H1 (cell line): Measurements from ENCODE around the gene ANKRD11. TPM values are rescaled to one million over a fixed set of nuclear protein-coding genes. Genes with fewer than 3 reads are reported as not detected.

Experiments used
- CTCF ChIA-PET: fragments of 300-600 bp; sonication (Branson Sonifier 250); formaldehyde crosslinking; loops from one replicate; lab custom pipeline; 2021; ENCODE audit not compliant: partially characterized antibody; lab: Charles Lee
- POLR2A ChIA-PET: fragments of 300-600 bp; sonication (Branson Sonifier 250); formaldehyde crosslinking; loops from one replicate; lab custom pipeline; 2021; ENCODE audit warnings: inconsistent platforms; ENCODE audit not compliant: partially characterized antibody; lab: Charles Lee
- DNase-seq, 2 experiments: peaks; one replicate each; pipeline versions ENCODE4 v3.0.0 to v3.0.0-alpha.2; 2010 to 2022; ENCODE audit warnings: low spot score in 2 of 2, low read depth in 1 of 2, mixed read lengths in 1 of 2
- FAIRE-seq: peaks from 2 replicates; lab custom pipeline; 2011; peaks lifted over from hg19 to GRCh38; lab: Jason Lieb, UNC
- H2AFZ ChIP-seq: 2 replicates; pipeline ENCODE4 v1.8.1; 2012; ENCODE audit warnings: low read length, inconsistent platforms
- H2AK5ac ChIP-seq: 2 replicates; pipeline ENCODE4 v1.6.1; 2013; ENCODE audit warnings: low read depth, low read length
- H2BK120ac ChIP-seq: replicated peaks from 2 replicates; pipeline ENCODE3; 2013; ENCODE audit warnings: low read depth, low read length, inconsistent platforms
- H2BK12ac ChIP-seq: 2 replicates; pipeline ENCODE4 v1.6.1; 2013; ENCODE audit warnings: low read depth, low read length
- H2BK15ac ChIP-seq: 2 replicates; pipeline ENCODE4 v1.6.1; 2013; ENCODE audit warnings: low read length
- H2BK20ac ChIP-seq: 2 replicates; pipeline ENCODE4 v1.6.1; 2013; ENCODE audit warnings: low read length
- H2BK5ac ChIP-seq: 2 replicates; pipeline ENCODE4 v1.6.1; 2013; ENCODE audit warnings: low read depth, low read length
- H3K14ac ChIP-seq: 2 replicates; pipeline ENCODE4 v1.6.1; 2013; ENCODE audit warnings: inconsistent platforms; ENCODE audit not compliant: insufficient read length
- H3K18ac ChIP-seq: 2 replicates; pipeline ENCODE4 v1.6.1; 2013; ENCODE audit warnings: low read length; ENCODE audit errors: extremely low read depth
- H3K23ac ChIP-seq: 2 replicates; pipeline ENCODE4 v1.6.1; 2013; ENCODE audit warnings: inconsistent platforms; ENCODE audit not compliant: insufficient read length
- H3K23me2 ChIP-seq: 2 replicates; pipeline ENCODE4 v1.6.1; 2013; ENCODE audit warnings: low read depth, low read length
- H3K27ac ChIP-seq: 2 replicates; pipeline ENCODE4 v1.6.1; 2011; ENCODE audit warnings: low read depth, low read length, inconsistent platforms
- H3K27me3 ChIP-seq, 4 experiments: replicated peaks in 1 of 4; 1 replicate in 1 of 4; 2 replicates in 3 of 4; pipeline versions ENCODE4 v1.6.1 to v1.8.1; 2011 to 2013; ENCODE audit warnings: low read length in 3 of 4, mild to moderate bottlenecking in 3 of 4, inconsistent platforms in 2 of 4, mixed read lengths in 2 of 4, moderate library complexity in 1 of 4; ENCODE audit not compliant: control insufficient read depth in 3 of 4, insufficient read depth in 3 of 4; ENCODE audit errors: extremely low read depth in 1 of 4
- H3K36me3 ChIP-seq, 4 experiments: 2 replicates each; pipeline versions ENCODE4 v1.6.1 to v1.8.1; 2011 to 2013; ENCODE audit warnings: mild to moderate bottlenecking in 4 of 4, low read length in 3 of 4, moderate library complexity in 2 of 4, control low read depth in 1 of 4, inconsistent platforms in 1 of 4; ENCODE audit not compliant: insufficient read depth in 4 of 4, control insufficient read depth in 2 of 4
- H3K4ac ChIP-seq: replicated peaks from 2 replicates; pipeline ENCODE3; 2013; ENCODE audit warnings: low read length, low read depth, mixed read lengths, inconsistent platforms; ENCODE audit not compliant: insufficient read length
- H3K4me1 ChIP-seq, 4 experiments: replicated peaks in 1 of 4; 1 replicate in 1 of 4; 2 replicates in 3 of 4; pipeline versions ENCODE4 v1.6.1 to v1.8.1; 2011 to 2013; ENCODE audit warnings: low read length in 3 of 4, inconsistent platforms in 2 of 4, mixed read lengths in 1 of 4; ENCODE audit not compliant: insufficient read depth in 4 of 4, control insufficient read depth in 3 of 4
- H3K4me2 ChIP-seq, 2 experiments: 2 replicates each; pipeline versions ENCODE4 v1.6.1 to v1.8.1; 2011 to 2013; ENCODE audit warnings: low read depth in 2 of 2, low read length in 2 of 2, control low read depth in 1 of 2, inconsistent platforms in 1 of 2, mild to moderate bottlenecking in 1 of 2; ENCODE audit not compliant: insufficient read depth in 1 of 2
- H3K4me3 ChIP-seq, 4 experiments: fragments of 200-600, 300-600 bp in 1 of 4; sonication (generic), shearing (Covaris generic), sonication (Bioruptor Twin) in 1 of 4; 2 replicates each; pipeline versions ENCODE4 v1.5.1 to v1.8.1; 2011 to 2016; ENCODE audit warnings: low read length in 4 of 4, low read depth in 3 of 4, control low read depth in 2 of 4, inconsistent platforms in 2 of 4, mild to moderate bottlenecking in 2 of 4, mixed read lengths in 1 of 4, moderate library complexity in 1 of 4; ENCODE audit not compliant: insufficient read depth in 2 of 4; ENCODE audit errors: extremely low read depth in 1 of 4
- H3K56ac ChIP-seq: replicated peaks from 2 replicates; pipeline ENCODE3; 2013; ENCODE audit warnings: low read depth, mild to moderate bottlenecking, mixed read lengths, low read length, inconsistent platforms; ENCODE audit not compliant: insufficient read length
- H3K79me1 ChIP-seq: 2 replicates; pipeline ENCODE4 v1.6.1; 2013; ENCODE audit warnings: low read depth, low read length, control low read depth
- H3K79me2 ChIP-seq, 2 experiments: 2 replicates each; pipeline versions ENCODE4 v1.6.1 to v1.8.1; 2012 to 2013; ENCODE audit warnings: low read length in 2 of 2, mild to moderate bottlenecking in 2 of 2, inconsistent platforms in 1 of 2; ENCODE audit not compliant: insufficient read depth in 2 of 2, control insufficient read depth in 1 of 2
- H3K9ac ChIP-seq, 4 experiments: replicated peaks in 1 of 4; 1 replicate in 1 of 4; 2 replicates in 3 of 4; pipeline versions ENCODE4 v1.6.1 to v1.8.1; 2011 to 2013; ENCODE audit warnings: low read depth in 3 of 4, low read length in 3 of 4, control low read depth in 2 of 4, mild to moderate bottlenecking in 2 of 4, moderate library complexity in 2 of 4, inconsistent platforms in 1 of 4; ENCODE audit errors: extremely low read depth in 1 of 4
- H3K9me3 ChIP-seq, 2 experiments: 2 replicates each; pipeline versions ENCODE4 v1.6.1 to v1.8.1; 2012 to 2013; ENCODE audit warnings: mild to moderate bottlenecking in 2 of 2, moderate library complexity in 2 of 2, control low read depth in 1 of 2, inconsistent platforms in 1 of 2, low read depth in 1 of 2, low read length in 1 of 2, mixed read lengths in 1 of 2; ENCODE audit not compliant: insufficient read depth in 2 of 2
- H4K20me1 ChIP-seq, 2 experiments: replicated peaks in 1 of 2; 2 replicates each; pipeline versions ENCODE3 to v1.8.1; 2011 to 2013; ENCODE audit warnings: inconsistent platforms in 2 of 2, low read length in 2 of 2, mild to moderate bottlenecking in 1 of 2; ENCODE audit not compliant: insufficient read depth in 2 of 2, control insufficient read depth in 1 of 2
- H4K5ac ChIP-seq: 2 replicates; pipeline ENCODE4 v1.6.1; 2013; ENCODE audit warnings: low read length, low read depth, mixed read lengths, inconsistent platforms; ENCODE audit not compliant: insufficient read length
- H4K8ac ChIP-seq: 2 replicates; pipeline ENCODE4 v1.8.0; 2013; ENCODE audit warnings: mild to moderate bottlenecking, moderate library complexity, low read length, inconsistent platforms; ENCODE audit not compliant: insufficient read depth; ENCODE audit errors: extremely low read depth
- H4K91ac ChIP-seq: replicated peaks from 2 replicates; pipeline ENCODE3; 2013; ENCODE audit warnings: low read length, mixed read lengths, inconsistent platforms; ENCODE audit not compliant: insufficient read length
- EGR1 ChIP-seq: IDR thresholded peaks from 2 replicates; pipeline ENCODE4 v1.6.1; 2011; ENCODE audit warnings: low read depth, low read length, borderline replicate concordance
- FOSL1 ChIP-seq: IDR thresholded peaks from 2 replicates; pipeline ENCODE4 v1.6.1; 2011; ENCODE audit warnings: mild to moderate bottlenecking, low read depth, low read length, moderate library complexity; ENCODE audit not compliant: insufficient read depth
- MAFK ChIP-seq: IDR thresholded peaks from 2 replicates; pipeline ENCODE4 v1.6.1; 2012; ENCODE audit warnings: low read depth, mild to moderate bottlenecking, improper control_type of control experiment, low read length
- POLR2AphosphoS5 ChIP-seq: IDR thresholded peaks from 2 replicates; pipeline ENCODE4 v1.6.1; 2011; ENCODE audit warnings: low read depth, low read length
- RBBP5 ChIP-seq: IDR thresholded peaks from 2 replicates; pipeline ENCODE4 v1.7.1; 2012; ENCODE audit warnings: low read depth, mild to moderate bottlenecking, inconsistent platforms, low read length, moderate library complexity, borderline replicate concordance
- SIRT6 ChIP-seq: IDR thresholded peaks from one replicate; pipeline ENCODE4 v1.7.1; 2012; ENCODE audit warnings: low read length, inconsistent platforms
- ZNF274 ChIP-seq: IDR thresholded peaks from 2 replicates; pipeline ENCODE4 v1.7.0; 2012; ENCODE audit warnings: low read length, borderline replicate concordance; ENCODE audit errors: extremely low read depth
- WGBS, 2 experiments: shearing (Covaris generic) in 1 of 2; methylation state at CpG; one replicate each; pipeline versions ENCODE4 v1.1.6 to v1.1.7; 2013 to 2015; ENCODE audit warnings: low lambda C conversion rate in 2 of 2, mixed read lengths in 2 of 2, inconsistent platforms in 1 of 2, low coverage in 1 of 2, missing lambda C conversion rate in 1 of 2; ENCODE audit not compliant: insufficient replicate concordance in 2 of 2, insufficient coverage in 1 of 2, insufficient read length in 1 of 2; ENCODE audit errors: extremely low coverage in 1 of 2, missing lambda C conversion rate in 1 of 2; 5-methylcytosine and 5-hydroxymethylcytosine counted together
- polyA plus RNA-seq, 7 experiments: library from polyadenylated mRNA; depleted of rRNA in 3 of 7; stranded (reverse) in 5 of 7; unstranded in 2 of 7; fragments of >200 nt in 5 of 7; fragments of 200-250 nt in 2 of 7; gene quantifications; 1 replicate in 5 of 7; 2 replicates in 1 of 7; 4 replicates in 1 of 7; pipeline versions ENCODE4 v1.2.1 to v1.2.3, GENCODE V29; 2011 to 2013; ENCODE audit warnings: missing spikeins in 2 of 7, mixed read lengths in 2 of 7
- total RNA-seq: library from RNA; stranded (reverse); fragmentation: NEBNext Ultra II Directional; extraction: Animal tissue kit (Norgen Biotek cat#: 25700); gene quantifications from 2 replicates; pipeline ENCODE4 v1.2.1, GENCODE V29; 2021
- TF ChIP-seq, protein P1 (sequence below), 3 experiments: IDR thresholded peaks; 1 replicate in 2 of 3; 2 replicates in 1 of 3; pipeline versions ENCODE4 v1.5.1 to v1.6.1; 2011; ENCODE audit warnings: low read length in 3 of 3, mild to moderate bottlenecking in 3 of 3, inconsistent platforms in 2 of 3, low read depth in 1 of 3, moderate library complexity in 1 of 3; ENCODE audit not compliant: insufficient read depth in 1 of 3; ENCODE audit errors: control extremely low read depth in 1 of 3

ANKRD11 gene
- total and polyA plus RNA-seq, 2 of the 8 experiments (the other 6 are each of a cell fraction or from before 2014, with no cell fraction given), result 46.5 to 142 TPM

DNA sequence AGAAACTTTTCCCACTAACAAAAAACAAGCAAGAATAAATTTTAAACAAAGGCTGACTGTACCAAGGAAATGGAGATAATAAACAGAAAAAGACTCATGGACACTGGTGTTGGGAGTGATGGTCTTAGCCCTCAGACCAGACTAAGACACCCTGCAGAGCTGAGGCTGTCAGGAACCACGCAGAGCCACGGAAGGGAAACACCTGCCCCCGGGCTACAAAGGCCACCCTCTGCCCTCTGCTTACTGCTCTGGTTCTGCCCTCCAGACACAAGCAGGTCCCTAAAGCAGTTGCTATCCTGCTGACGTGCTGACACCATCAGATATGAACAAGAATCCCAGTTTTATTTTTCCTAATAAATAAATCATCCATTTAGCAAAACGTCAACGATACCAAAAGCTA is 80.0 kb downstream of the ANKRD11 start:
- WGBS, 2 experiments, result 81% methylated on average over 6 of the region's 6 CpGs; no CpG with 5 or more reads in 1 of the 2 experiments
- no peak overlapping the region for H3K27ac ChIP-seq
- H3K79me2 ChIP-seq, result peaks cover 57 to 96% of the 10 kb centered on the region in 2 experiments
- TF ChIP-seq ZNF274 (no peak), FOSL1 (no peak), MAFK (no peak), POLR2AphosphoS5 (no peak), RBBP5 (no peak), EGR1 (no peak), SIRT6 (no peak)
- TF ChIP-seq, protein P1, sequence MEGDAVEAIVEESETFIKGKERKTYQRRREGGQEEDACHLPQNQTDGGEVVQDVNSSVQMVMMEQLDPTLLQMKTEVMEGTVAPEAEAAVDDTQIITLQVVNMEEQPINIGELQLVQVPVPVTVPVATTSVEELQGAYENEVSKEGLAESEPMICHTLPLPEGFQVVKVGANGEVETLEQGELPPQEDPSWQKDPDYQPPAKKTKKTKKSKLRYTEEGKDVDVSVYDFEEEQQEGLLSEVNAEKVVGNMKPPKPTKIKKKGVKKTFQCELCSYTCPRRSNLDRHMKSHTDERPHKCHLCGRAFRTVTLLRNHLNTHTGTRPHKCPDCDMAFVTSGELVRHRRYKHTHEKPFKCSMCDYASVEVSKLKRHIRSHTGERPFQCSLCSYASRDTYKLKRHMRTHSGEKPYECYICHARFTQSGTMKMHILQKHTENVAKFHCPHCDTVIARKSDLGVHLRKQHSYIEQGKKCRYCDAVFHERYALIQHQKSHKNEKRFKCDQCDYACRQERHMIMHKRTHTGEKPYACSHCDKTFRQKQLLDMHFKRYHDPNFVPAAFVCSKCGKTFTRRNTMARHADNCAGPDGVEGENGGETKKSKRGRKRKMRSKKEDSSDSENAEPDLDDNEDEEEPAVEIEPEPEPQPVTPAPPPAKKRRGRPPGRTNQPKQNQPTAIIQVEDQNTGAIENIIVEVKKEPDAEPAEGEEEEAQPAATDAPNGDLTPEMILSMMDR (IDR thresholded peaks at IDR 0.05; ENCODE audit: control extremely low read depth in 1 of 3, insufficient read depth in 1 of 3, low read depth in 1 of 3, low read length in 3 of 3), result no peak

More for the DNA sequence above, 80.0 kb downstream of the ANKRD11 start:
- H2BK15ac ChIP-seq, result no peak overlapping the region
- H3K9ac ChIP-seq, result no peak overlapping the region
- no peak overlapping the region for H4K91ac ChIP-seq
- peaks cover 58 to 61% of the 10 kb centered on the region in 2 experiments for H4K20me1 ChIP-seq
- DNase-seq (no peak), FAIRE-seq (no peak)
- CTCF ChIA-PET, result interaction anchor here (0.8 to 1.8 kb wide), 7 partner anchors 10 to 75 kb away, joined by 3 to 6 read pairs (median 4); no protein-coding TSS in a partner anchor
- H4K5ac ChIP-seq, result no peak overlapping the region
- POLR2A ChIA-PET, result interaction anchor here (0.7 to 2.8 kb wide), 9 partner anchors 9 to 106 kb away, joined by 3 to 10 read pairs (median 4); partner anchors contain the start of gene SPG7
- no peak overlapping the region for H2AK5ac ChIP-seq
- H2BK20ac ChIP-seq, result no peak overlapping the region
- H3K4me2 ChIP-seq, result no peak overlapping the region
- H3K23ac ChIP-seq, result no peak overlapping the region
- H2BK5ac ChIP-seq, result no peak overlapping the region
- H2BK120ac ChIP-seq, result no peak overlapping the region
- no peak overlapping the region for H2AFZ ChIP-seq
- H3K14ac ChIP-seq, result no peak overlapping the region
- no peak overlapping the region for H3K56ac ChIP-seq
- H4K8ac ChIP-seq, result no peak overlapping the region
- no peaks in the 10 kb centered on the region for H3K27me3 ChIP-seq
- no peak overlapping the region for H3K4ac ChIP-seq
- no peaks in the 10 kb centered on the region for H3K36me3 ChIP-seq
- no peak overlapping the region for H2BK12ac ChIP-seq
- H3K9me3 ChIP-seq, result no peaks in the 10 kb centered on the region
- no peaks in the 10 kb centered on the region for H3K23me2 ChIP-seq
- peaks cover 2 to 47% (median 28%) of the 10 kb centered on the region in 4 experiments for H3K4me1 ChIP-seq
- H3K18ac ChIP-seq, result no peak overlapping the region
- no peak overlapping the region for H3K4me3 ChIP-seq
- H3K79me1 ChIP-seq, result peaks cover 25% of the 10 kb centered on the region
